ENCODE results near the gene SORBS2.

SORBS2 gene

DNA sequence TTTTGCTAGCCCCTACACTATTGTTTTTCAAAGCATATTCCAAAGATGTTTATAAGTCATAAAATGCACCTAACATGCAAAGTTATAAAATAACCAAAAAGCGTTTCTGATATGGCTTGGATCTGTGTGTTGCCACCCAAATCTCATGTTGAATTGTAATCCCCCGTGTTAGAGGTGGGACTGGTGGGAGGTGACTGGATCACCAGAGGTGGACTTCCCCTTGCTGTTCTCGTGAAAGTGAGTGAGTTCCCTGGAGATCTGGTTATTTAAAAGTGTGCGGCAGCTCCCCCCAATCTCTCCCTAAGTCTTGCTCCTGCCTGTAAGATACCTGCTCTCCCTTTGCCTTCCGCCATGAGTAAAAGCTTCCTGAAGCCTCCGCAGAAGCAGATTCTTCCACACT is 22.8 kb upstream of the SORBS2 start:
- no peak for DNase-seq

DNA sequence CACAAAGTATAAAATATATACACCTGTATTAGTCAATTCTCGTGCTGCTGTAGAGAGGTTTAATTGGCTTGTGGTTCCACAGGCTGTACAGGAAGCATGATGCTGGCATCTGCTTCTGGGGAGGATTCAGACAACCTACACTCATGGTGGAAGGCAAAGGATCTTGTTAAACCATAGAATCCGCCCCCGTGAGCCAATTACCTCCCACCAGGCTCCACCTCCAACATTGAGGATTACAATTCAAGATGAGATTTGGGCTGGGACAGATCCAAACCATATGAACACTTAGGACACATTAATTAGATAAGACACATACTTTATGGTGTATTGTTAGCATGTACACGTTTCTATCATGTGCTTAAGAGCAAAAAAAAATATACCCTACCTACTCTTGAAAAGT is 22.1 kb upstream of the SORBS2 start:
- no peak for DNase-seq

DNA sequence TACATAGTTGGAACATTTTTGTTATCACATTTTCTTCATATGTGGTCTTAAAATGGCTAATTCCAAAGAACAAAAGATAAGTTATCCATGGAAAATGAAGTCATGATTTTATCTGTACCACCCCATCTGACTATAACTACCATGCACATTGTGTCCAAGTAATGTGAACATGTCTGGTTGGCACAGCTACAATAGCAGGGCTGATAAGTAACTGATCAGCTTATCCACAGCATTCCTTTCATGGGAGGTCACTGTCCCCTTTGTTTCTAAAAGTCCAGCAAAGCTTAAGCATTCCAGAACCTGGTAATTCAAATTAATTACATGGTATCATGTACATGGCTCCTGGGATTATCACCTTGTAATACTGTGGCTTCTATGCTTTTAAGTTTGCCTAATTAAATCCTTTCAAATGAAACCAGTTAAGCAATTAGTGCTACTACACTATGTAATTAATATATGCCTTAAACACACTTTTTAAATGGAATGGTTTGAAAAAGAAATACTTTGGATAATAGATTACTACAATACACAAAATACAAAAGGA is 21.1 kb upstream of the SORBS2 start:
- DNase-seq, result no peak

DNA sequence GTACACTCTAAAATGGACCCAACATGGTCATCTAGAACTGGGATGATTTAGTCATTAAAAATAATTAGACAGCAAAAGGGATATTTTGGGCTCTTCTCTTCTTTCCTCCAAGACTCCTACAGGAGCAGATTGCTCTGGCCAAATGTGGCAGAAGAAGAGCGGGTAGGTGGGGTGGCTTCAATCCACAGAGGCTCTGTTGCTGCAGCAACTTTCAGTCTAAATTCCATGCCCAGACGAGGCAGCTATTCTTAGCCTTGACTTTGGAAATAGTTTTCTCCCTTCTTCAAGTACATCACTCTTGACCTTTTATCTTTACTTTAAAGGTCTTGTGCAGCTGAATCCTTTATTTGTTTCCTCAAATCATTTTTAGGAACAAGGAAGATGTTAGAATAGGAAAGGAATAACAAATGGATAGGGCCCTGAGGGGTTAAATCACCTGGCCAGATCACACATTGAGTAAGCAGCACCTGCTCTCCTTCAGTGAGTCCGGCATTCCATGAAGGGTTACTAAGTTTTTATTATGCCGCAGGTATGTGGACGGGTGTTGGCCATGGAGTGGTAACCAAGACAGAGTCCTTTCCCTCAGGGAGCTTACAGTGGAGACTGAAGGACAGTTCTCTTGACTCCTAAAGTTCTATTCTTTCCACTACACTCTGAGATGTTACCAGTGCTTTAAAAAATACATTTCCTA is 19.3 kb upstream of the SORBS2 start:
- DNase-seq, result no peak

DNA sequence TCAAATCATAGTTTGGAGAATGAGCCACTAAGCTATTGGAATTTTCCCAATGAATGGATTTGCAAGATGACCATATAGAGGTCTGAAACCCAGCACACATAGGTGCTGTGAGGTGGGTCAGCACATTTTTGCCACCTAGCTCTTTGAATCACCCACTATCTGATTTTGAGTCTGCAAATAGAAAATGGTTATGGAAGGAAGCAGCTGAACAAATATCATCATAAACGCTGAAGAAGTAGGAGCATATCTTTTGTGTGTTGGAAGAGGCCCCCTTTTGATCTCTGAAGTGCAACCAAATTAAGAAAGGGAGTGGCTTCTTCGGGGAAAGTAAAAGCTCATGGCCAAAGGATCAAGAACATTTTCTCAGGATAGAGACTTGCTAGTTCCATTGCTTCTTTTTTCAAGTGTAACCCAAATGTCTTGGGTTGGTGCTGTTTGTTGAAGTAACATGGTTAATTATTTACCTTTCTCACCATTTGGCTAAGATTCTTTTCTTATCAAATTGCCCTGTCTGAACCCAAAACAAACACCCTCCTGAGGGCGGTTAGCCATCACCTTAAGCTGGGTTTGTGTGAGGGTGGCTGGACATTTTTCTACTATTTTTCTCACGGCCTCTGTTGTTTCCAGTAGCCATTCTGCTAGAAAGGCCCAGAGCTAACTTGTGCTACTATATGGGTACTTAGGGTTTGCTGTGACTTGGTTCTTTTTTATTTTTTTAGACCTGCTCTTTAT is 18.4 kb upstream of the SORBS2 start:
- no peak for DNase-seq

DNA sequence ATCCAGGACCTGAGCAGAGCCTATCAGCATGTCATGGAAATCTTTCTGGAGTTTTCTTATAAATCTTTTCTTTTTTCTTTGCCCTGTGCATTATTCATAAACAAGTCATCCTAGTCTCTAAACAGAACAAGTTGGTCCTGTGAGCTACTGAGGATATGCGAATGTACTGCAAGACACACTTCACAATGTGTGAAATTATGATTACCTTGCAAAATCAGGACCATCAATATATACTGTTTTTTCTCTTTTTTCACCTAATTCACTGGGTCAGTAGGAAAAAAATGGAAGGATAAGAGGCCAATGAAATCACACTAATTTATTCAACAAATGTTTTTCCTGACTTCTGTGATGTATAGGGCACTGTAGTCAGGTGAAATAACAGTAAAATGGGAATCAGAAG is 14.4 kb upstream of the SORBS2 start:
- DNase-seq, result no peak

DNA sequence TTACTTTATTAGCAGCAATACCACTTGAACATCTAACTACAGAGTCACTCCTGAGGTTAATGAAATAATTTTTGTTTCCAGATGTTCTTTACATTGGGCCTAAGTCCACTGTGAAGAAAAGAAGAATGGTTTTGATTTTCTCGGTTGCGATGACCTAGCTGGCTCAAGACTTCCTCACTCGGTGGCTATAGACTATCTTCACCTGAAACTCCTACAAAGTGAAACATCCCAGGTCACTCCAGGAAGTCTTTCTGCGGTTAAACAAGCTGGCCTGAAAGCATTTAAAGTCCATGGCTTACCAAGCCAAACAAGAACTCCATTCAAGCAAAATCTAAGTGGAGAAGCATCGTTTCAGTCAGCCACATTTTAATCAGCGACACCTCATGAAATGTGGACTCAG is 13.7 kb upstream of the SORBS2 start:
- DNase-seq, result no peak

DNA sequence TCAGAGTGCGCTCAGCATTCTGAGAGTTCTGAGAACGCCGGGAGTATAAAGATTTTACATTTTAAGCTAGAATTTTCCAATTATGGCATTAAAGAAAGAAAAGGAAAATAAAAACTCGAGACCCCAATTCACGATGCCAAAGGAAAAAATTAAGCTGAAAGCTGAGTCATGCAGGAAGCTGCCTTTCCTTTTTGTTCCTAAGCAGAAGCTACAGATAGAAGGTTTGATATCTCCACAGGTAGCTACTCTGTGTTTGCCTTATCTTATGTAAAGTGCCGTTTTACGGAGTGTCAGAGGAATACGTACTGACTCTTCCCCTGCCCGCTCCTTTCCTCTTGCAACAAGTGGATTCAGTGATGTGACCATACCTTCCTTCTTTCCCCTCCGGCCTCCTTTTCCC is 10.8 kb upstream of the SORBS2 start:
- DNase-seq, result no peak

DNA sequence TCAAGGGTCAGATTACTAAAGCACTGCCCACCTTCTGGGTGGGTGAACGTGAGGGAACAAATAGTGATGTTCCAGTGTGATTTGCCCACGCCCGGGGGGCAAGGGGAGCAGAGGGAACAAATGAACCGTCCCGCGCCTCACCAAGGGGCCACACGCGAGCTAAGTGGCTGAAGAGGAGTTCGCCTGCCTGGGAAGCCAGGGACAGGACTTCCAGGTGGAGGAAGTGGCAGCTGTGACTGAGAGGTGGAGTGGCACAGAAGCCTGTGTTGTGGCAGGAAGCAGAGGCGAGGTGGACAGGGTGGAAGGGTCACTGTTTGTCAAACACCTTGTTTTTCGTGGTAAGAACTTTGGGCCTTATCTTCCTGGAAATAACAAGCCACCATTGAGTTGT is 9.0 kb upstream of the SORBS2 start:
- no peak for DNase-seq

DNA sequence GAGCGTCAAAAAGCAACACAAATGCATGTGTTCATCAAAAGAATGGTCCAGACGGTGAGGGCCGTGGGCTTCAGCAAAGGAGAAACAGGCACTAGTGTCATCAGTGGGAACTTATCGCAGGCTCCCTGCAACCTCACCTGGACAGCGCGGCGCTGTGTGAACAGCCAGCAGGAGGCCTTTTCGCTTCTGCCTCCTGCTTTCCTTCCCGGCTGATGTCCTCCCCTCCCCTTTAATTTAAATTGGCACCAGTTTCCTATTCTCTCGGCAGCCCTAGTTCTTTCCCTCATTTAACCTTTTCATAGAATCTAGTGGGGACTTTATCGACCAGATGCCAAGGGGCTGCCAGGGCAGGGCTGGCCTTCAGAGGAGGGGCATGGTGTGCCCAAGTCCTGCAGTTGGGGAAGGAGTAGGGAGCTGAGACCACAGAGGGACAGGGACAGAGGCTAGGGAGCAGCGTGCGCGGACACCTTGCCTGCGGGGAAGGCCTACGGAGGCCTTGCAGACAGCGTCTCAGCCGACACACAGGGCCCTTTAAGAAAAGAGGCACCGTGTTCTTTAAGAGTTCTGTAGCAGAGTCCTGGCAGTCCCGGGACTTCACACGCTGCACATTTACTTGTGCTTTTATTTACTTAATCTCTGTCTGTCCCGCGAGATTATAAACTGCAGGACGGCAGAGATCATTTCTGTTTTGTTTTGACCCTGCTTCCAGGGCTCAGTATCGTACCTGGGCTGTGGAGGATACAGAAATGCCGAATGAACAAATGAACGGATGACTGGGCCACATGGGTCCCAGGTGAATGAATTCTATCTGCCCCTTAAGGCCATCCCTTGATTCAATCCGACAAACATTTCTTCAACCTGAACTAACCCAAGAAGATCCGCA is 8.4 kb upstream of the SORBS2 start:
- DNase-seq, result no peak

DNA sequence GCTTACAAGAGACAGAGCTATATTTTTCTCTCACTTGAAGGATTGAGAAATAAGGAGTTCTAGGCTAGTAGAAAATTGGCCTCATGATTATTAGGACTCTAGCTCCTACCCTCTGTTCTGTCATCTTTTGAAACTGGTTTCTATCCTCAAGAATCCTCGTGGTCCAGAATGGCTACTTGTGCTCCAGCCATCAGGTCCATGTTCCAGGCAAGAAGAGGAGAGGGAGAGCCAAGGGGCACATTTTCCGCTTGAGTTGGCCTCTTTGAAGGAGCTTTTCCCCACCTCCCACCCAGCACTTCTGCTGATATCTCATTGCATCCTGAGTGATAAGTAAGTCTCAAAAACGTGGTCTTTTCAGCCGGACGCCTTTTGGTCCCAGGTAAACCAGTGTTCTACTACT is 7.2 kb upstream of the SORBS2 start:
- DNase-seq, result no peak

DNA sequence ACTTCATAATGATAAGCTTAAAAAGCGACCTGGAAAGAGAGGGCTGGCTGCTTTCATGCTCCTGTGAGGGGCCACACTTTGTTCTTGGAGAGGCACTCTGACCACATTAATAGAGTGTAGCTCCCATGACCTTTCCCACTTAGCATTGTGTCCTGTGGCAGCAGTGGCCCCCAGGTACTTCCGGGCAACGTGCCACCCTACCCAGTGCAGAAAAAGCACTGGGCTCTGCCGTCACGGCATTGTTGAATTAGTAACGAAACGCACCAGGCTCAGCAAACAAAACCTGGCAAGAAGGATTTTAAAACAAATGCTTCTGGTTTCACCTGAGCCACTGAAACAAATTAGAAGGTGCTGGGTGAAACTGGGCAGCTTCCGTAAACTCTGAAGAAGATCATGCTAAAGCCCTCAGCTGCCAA is 5.4 kb upstream of the SORBS2 start:
- DNase-seq, result no peak

DNA sequence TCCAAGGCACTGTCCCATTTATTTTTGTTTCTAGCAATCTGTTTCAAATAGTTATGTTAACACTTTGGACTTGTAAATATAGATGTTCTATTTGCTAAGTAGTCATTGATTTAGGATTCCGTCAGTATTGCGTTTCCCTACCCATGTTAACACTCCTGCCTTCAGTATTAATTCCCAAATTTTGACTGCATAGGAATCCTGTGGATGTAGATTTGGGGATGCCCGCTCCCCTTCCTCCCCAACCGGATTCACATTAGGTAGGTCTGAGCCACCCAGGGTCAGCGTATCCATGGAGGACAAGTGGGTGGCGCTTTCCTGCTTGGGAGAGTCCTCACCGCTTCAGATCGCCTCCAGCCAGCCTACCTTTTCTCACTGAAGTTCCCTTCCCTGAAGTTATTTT is 1.1 kb upstream of the SORBS2 start:
- DNase-seq, result no peak

DNA sequence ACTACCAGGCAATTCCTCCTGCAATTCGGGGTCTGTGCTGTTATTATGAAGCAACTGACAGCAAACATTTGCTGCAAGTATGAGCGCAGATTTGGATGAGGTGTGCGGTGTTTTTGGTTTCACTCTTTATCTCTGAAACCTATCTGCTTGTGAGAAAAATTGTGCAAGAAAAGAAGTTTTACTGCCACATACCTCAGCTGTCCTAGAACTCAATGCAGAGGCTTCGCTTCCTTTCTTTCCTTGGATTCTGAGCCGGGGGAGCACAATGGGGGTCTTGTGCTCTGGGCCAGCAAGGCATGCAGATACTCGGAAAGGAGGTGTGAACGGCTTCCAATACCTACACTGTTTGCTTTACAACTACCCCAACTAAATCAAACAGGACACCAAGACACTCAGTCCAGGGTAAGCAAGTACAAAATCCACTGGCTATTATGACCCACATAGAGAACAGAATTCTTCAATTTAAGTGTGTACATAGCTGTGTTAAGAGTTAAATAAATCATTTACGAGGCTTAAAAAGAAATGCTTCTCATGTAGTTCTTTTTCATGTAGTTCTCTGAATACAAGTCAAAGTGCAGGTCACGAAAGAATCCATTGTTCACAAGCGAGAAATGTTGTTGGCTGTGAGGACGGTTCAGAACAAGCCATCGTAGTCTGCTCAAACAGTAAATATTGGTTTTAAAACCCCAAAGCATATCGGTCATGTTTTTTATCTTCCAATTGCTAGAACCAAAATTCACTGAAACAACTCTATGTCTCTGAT is 1.1 kb downstream of the SORBS2 start:
- no peak for DNase-seq

DNA sequence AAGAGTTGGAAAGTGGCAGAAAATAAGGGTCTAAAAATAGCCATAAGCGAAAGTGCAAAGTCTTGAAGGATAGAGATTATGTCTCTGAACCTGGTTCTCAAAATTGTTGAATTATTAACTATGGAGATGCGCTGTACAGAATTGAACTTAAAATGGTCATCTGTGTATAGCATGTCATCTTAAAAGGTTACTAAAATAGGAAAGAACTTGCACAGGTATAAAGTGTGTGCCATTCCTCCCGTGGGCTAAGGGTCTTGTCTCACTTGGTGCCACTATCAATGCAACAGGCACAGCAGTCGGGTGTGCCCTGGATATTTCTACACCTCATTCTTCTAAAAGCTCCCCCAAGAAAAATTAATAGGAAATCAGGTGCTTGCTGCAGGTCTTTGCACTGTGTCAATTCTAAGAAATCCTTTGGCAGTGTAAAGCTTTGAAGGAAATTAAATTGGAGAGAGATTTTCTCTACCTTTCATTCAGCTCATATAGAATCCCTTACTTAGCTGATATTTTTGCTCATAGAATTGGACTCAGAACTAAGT is 2.4 kb downstream of the SORBS2 start:
- no peak for DNase-seq

DNA sequence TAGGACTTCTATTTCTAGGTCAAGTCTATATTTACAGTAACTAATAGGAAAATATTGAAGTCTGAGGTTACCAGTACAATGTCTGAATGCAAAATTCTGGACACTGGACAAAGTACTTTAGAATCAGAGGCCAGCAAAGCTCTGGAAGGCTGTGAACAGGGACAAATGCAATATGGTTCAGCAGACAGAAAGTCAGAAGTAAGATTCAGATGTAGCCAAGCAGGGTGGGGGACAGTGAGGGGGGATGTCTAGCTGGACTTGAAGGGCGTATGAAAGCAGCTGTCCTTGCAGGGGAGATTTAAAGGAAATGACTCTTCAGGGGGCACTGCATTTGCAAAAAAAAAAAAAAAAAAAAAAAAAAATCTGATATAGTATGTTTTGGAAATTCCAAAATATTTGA is 2.9 kb downstream of the SORBS2 start:
- DNase-seq, result no peak

DNA sequence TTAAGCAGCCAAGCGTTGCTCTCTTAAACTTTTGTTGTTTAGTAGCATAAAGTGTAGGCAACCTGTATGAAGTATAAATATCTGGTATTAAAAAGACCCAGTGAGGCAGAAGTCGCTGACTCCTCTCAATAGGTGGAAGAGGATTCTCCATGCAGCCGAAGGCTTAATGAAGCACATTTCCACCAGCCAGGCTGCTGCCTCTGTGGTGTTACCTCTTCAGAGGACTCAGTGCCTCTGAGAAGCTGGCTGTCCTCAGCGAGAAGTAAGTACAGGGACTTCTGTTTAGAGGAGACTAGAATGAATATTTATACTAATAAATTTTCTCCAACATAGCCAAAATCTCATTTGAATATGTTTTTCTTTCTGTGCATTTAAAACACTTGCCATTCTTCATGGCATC is 6.0 kb downstream of the SORBS2 start:
- no peak for DNase-seq

DNA sequence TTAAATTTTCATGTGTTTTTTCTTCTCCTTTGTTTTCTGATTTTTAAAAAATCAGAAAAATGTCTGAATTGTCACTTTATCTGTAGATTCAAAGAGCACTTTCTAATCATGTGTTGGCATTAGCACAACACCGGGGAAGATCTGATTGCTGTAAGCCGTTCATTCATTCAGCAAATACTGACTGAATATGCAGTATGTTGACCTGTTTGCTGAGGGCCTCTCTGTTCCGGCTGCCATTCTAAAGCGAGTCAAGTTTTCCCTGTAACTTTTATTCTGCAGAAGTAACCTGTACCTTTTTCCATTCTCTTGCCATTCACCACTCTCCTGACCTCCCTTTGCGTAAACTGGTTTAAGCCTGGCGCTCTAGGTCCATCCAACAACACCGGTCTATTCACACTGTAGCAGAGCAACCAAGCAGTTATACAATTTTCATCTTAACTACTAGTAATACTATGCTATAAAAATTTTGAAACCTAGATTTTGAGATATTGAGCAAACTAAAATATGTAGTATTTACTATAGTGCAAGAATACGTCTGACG is 6.7 kb downstream of the SORBS2 start:
- DNase-seq, result no peak

DNA sequence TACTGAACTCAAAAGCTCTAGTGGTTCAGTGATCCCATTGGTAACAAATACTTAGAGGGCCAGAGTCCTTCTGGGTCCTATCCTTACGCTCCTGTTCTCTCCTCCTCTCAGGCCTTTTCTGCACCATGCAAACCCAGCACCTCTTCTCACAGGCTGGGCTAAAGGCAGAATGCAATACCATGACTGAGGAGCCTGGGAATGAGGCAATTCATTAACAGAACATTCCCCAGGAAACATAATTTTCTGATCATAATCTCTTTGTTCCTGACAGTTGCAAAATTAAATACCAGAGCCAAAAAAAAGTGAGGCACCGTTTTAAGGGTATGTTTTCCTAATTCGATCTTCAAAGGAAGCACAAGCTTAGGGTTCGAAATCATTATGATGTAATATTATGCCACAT is 9.0 kb downstream of the SORBS2 start:
- DNase-seq, result no peak

DNA sequence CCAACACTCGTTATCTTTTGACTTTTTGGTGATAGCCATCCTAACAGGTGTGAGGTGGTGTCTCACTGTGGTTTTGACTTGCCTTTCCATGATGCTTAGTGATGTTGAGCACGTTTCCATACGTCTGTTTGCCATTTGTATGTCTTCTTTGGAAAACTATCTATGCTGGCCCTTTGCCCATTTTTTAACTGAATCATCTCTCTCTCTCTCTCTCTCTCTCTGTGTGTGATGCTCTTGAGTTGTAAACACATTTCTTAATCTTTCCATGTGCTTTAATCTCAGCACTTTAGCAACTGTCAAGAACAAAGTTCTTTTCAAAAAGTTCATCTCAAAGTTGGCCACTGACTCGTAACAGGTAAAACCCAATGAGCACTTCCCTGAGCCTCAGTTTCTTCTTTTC is 10.5 kb downstream of the SORBS2 start:
- no peak for DNase-seq

DNA sequence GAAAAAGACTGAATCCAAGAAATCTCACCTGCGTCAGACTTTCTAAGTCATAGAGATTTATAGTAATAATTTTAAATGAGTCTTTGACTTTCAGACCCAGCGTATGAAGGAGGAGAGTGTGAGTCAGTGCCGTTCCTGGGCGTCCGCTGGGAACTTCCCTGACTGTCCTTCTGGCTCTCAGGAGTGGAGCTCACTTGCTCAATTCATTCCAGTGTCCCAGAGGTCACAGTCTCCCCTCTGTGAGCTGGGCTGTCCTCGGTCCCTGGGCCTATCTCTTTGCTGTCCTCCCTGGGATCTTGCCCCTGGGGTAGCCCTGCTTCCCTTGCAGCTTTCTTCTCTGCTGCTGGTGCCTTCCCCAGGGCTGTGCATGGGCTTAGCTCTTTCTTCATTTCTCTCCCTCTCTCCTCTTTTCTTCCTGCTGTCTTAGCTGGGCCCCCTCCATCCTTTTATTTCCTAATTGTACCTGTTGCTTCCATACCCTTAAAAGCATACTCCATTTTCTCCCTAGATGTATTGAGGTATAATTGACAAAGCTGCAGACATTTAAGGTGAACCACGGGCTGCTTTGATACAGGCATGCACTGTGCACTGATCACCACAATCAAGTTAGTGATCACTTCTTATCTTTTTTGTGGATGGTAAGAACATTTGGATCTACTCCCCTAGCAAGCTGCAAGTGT is 11.6 kb downstream of the SORBS2 start:
- no peak for DNase-seq

DNA sequence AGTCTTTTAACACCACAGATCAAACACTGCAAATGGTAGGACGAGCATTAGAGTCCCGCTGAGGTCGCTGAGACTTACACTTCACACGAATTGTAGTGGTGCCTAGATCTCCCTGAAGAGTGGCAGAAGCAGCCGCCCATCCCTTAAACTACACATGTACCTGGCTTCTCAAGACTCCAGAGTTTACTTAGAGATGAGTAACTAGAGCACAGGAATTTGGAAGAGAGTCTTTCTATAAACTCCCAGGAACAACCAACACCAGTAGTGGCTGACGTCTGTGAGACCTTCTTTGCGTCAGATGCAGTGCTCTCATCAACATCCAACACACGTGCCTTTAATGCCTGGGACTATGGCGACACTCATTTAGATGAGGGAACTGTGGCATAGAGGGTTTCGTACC is 12.6 kb downstream of the SORBS2 start:
- DNase-seq, result no peak
